ENCODE results near the gene P4HB.

Gene P4HB

GRCh38 chr17:81813861-81814683, 46.3 kb downstream of the P4HB start:
- no peak for DNase-seq (ENCODE audit: extremely low read depth, low read depth)
- H3K4me3 ChIP-seq (replicated peaks; ENCODE audit: low read depth, low read length): no peak overlapping the region
- no peak for TF ChIP-seq CTCF (IDR thresholded peaks at IDR 0.05; ENCODE audit: low read depth, low read length, missing control alignments)

- TF ChIP-seq CTCF (IDR thresholded peaks at IDR 0.05; ENCODE audit: low read depth, low read length, missing control alignments): no peak
- no peak overlapping the region for H3K4me3 ChIP-seq (replicated peaks; ENCODE audit: low read depth, low read length)
These were observed 47.0 kb downstream of the P4HB start for GRCh38 chr17:81813371-81813684.

GRCh38 chr17:81812571-81813370, 47.6 kb downstream of the P4HB start:
- no peak for TF ChIP-seq CTCF (IDR thresholded peaks at IDR 0.05; ENCODE audit: low read depth, low read length, missing control alignments)
- H3K4me3 ChIP-seq (replicated peaks; ENCODE audit: low read depth, low read length): no peak overlapping the region
- DNase-seq (ENCODE audit: extremely low read depth, low read depth): no peak

More at GRCh38 chr17:81813371-81813684, 47.0 kb downstream of the P4HB start:
- DNase-seq (ENCODE audit: extremely low read depth, low read depth): no peak

- DNase-seq (ENCODE audit: extremely low read depth, low read depth): no peak
- TF ChIP-seq CTCF (IDR thresholded peaks at IDR 0.05; ENCODE audit: low read depth, low read length, missing control alignments): no peak
- no peak overlapping the region for H3K4me3 ChIP-seq (replicated peaks; ENCODE audit: low read depth, low read length)
These were observed 48.4 kb downstream of the P4HB start for GRCh38 chr17:81811705-81812570.

- no peak for DNase-seq (ENCODE audit: extremely low read depth, low read depth)
- TF ChIP-seq CTCF (IDR thresholded peaks at IDR 0.05; ENCODE audit: low read depth, low read length, missing control alignments): no peak
- H3K4me3 ChIP-seq (replicated peaks; ENCODE audit: low read depth, low read length): no peak overlapping the region
These were observed 49.2 kb downstream of the P4HB start for GRCh38 chr17:81810892-81811704.

GRCh38 chr17:81810476-81810875, 49.9 kb downstream of the P4HB start:
- no peak overlapping the region for H3K4me3 ChIP-seq (replicated peaks; ENCODE audit: low read depth, low read length)
- no peak for DNase-seq (ENCODE audit: extremely low read depth, low read depth)
- no peak for TF ChIP-seq CTCF (IDR thresholded peaks at IDR 0.05; ENCODE audit: low read depth, low read length, missing control alignments)
